Germinal center (tissue), 1 donor: ENCODE data around the gene TRIM62.

Experiments
- DNase-seq: peaks from one replicate; pipeline ENCODE4 v3.0.0; 2012; ENCODE audit warnings: mixed read lengths, low spot score

Gene TRIM62

DNA sequence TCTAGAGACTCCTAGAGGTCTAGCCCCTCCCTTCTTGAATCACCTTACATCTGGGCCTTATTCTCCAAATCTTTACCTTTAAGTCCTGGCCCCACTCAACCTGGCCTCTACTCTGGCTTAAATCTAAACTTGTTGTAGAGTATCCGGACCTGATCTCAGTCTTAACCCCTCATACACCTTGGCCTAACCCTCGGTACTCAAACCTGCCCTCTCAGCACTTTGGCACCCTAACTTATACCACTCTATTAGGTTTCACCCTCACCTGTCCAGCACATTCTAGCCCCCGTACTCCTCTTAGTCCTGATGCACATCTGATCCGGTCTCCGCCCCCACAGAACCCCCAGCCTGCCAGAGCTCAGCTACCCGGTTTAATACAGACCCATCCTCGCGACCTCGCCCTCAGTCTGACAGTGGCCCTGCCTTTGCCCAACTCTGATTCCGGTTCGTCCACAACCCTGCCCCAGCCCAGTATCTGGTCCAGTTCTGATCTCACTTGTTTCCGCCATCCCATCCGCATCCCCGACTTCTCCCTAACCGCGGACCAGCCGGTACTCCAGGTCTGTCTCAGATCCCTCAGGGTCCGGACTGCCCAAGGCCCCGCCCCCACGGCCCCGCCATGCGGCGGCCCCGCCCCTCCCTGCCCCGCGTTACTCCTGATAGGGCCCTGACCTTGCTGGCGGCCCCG is 1.5 kb downstream of the TRIM62 start:
- DNase-seq: no peak

DNA sequence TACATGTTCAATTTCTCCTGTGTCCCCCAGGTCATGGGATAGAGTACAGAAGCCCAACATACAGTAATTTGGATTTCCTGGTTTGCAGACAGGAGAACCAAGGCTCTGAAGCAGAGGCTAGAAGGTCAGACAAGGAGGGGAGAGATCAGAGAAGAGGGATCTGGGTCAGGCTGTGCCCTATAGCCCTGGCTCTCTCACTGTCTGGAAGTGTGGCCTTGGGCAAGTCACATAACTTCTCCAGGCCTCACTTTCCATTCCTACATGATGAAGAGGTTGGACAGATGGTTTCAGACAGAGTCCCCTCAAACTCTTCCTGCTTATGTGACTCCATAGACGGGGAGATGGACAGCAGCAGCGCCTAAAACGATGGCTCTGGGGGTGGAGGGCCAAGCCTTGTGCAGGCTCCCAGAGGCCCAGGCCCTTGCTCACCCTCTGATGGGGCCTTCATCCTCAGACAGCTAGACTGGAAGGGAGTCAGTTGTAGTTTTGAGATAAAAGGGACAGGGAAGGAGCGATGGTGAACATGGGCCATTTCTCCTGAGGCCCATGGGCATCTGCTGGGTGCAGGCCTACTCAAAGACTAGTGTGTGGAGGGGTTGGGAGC is 2.9 kb downstream of the TRIM62 start:
- no peak for DNase-seq

DNA sequence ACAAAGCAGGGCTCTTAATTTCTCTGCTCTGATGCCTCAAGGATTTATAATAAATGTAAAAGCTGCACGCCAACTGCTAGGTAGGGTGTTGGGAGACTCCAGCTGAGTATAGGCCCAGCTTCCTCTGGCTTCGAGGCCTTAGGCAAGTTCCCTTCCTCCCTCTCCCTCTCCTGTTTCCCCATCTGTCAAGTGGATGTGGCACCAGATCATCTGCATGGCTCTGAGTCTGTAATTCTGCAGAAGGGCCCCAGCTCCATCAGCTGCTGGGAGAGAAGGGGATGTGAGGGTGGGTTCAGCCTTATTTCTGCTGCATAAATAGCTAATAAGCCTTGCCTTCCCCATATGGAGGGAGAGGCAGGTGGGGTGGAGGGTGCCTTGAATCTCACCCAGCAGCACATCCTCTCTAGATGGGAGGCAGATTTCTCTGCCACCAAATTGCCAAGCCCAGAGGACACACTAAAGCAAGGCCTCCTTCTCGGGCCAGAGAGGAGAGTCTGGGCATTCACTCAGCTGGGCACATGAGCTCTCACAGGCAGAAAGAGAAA is 3.8 kb downstream of the TRIM62 start:
- DNase-seq: no peak

- DNase-seq: no peak
These were observed 5.0 kb downstream of the TRIM62 start for GRCh38 chr1:33176887-33177286.

GRCh38 chr1:33176362-33176850 is 5.4 kb downstream of the TRIM62 start:
- no peak for DNase-seq

DNA sequence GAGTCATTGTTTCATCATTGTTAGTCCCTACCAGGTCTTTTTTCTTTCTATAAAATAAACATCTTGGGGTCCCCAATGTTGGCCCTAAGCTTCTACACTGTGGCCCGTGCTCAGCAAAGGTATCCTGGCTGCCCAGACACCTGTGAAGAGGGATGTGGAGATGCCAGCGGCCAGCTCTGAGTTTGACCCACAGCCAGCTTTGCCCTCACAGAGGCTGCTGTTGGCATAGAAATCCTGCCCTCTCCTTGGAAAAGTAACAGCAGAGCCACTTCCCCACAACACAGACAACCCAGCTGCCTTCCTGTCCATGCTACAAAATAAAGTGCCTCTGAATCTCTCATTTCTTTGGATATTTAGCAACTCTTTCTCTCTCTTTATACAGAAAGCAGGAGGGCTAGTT is 6.0 kb downstream of the TRIM62 start:
- no peak for DNase-seq

DNA sequence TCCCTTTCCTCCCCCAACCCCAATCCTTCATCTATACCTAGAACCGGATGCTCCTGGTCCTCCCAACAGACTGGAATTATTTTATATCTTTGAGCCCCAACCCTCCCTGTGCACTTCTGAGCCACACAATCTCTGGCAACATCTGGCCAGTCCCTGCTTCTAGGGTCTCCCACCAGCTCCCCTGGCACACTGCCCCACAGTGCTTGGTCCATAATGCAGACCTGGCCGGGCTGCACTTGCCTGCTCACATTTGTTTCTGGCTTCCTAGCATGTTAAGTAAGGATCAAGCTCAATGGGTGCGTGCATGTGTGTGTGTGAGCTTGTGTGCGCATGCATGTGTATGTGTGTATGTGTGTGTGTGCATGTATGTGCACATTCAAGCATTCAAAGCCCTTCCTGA is 8.8 kb downstream of the TRIM62 start:
- no peak for DNase-seq

DNA sequence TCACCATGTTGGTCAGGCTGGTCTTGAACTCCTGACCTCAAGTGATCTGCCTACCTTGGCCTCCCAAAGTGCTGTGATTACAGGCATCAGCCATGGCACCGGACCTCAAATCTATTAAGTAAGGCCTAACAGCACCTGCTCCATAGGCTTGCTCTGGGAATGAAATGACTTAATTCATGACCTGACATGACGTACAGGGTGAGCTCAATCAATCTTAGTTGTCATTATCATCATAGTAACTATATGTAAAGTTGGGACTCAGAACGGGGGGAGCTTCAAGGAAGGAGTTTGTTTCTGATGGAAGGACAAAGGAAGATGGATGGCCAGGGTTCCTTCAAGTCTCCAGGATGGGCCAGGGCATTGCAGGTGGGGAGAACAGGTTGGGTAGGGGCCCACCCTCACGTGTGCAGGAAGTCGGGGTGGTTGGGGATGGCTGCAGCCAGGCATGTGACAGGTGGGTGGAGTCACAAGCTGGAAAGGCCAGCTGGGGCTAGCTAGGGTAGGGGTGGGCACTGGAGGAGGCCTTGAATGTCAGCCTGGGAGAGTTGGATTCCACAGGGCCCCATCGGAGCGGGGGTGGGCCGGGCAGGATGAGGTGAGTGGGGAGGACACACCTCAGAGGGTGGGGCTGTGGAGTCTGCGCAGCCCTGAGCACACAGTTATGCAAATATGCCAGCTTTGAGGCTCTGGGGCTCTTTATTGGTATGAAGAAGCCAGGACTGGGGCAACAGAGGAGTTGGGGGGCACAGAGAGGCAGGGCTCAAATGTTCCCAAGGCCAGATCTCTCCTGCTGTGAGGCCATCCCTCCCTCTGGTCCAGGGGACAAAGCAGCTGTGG is 9.6 kb downstream of the TRIM62 start:
- DNase-seq: no peak

- DNase-seq: no peak
These were observed 11.2 kb downstream of the TRIM62 start for GRCh38 chr1:33170351-33171274.

- DNase-seq: no peak
These were observed 12.4 kb downstream of the TRIM62 start for GRCh38 chr1:33169290-33170055.

- DNase-seq: no peak
These were observed 13.1 kb downstream of the TRIM62 start for GRCh38 chr1:33168556-33169289.

- no peak for DNase-seq
These were observed 14.0 kb downstream of the TRIM62 start for GRCh38 chr1:33167650-33168447.

DNA sequence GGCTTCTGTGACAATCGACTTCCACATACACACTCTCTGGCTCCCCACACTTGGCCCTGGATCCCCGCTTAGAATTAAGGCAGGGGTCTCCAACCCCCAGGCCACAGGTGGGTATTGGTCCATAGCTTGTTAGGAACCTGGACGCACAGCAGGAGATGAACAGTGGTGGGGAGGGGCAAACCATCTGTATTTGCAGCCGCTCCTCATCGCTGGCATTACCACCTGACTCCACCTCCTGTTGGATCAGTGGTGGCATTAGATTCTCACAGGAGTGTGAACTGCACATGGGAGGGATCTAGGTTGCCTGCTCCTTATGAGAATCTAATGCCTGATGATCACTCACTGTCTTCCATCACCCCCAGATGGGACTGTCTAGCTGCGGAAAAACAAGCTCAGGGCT is 16.0 kb downstream of the TRIM62 start:
- no peak for DNase-seq

GRCh38 chr1:33165209-33165608 is 16.6 kb downstream of the TRIM62 start:
- no peak for DNase-seq

DNA sequence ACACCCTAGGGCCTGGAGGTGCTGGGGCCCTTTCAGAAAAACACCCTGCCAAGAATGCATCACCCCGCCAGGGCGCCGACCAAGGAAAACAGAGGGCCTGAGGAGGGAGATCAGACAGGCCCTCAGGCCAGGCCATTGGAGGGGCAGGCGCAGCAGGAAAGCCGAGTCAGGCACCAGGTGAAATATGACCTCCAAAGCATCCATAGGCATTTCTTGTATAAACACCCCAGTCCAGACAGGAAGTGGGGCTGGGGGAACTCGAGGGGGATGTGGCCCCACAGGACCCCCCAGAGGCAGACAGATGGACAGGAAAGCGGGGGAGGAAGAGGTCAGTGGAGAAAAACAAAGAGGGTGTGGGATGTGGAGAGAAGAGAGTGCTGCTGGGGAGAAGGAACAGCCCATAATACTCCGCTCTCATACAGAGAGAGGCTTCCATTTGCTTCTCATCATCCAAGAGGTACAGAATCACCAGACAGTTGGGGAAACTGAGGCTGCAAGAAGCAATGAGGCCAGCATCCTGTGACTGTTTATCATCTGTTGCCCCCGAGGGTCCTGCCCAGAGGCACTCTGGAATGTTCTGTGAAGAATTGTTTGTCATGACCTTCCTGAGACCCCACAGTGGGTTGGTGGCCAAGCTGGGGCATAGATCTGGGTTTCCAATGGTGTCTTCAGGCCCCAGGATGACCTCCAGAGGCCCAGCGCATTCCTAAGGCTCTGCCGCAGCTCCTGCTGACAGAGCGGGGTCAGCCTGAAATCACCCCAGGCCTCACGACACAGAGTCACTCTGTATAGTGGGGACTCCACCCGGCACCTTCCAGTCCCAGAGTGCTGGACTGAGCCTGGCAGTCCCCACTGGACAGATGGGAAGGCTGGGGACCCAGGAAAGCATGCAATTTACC is 18.0 kb downstream of the TRIM62 start:
- no peak for DNase-seq

DNA sequence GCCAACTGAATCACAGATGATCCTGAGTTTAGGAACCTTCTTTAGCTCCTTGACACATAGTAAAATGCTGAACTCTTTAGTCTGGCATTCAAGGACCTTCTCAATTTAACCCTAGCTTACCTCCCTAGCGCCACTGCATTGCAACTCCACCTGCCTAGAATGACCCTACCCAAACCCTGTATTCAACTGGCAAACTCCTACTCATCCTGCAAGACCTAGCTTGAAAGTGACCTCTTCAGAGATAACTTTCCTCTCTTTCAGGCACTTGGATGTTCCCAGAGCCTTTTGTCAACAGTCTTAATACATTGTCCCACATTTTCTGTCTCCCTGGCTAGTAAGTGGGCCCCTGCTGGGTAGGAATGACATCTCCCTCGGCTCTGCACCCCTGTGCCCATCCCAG is 19.7 kb downstream of the TRIM62 start:
- DNase-seq: no peak

DNA sequence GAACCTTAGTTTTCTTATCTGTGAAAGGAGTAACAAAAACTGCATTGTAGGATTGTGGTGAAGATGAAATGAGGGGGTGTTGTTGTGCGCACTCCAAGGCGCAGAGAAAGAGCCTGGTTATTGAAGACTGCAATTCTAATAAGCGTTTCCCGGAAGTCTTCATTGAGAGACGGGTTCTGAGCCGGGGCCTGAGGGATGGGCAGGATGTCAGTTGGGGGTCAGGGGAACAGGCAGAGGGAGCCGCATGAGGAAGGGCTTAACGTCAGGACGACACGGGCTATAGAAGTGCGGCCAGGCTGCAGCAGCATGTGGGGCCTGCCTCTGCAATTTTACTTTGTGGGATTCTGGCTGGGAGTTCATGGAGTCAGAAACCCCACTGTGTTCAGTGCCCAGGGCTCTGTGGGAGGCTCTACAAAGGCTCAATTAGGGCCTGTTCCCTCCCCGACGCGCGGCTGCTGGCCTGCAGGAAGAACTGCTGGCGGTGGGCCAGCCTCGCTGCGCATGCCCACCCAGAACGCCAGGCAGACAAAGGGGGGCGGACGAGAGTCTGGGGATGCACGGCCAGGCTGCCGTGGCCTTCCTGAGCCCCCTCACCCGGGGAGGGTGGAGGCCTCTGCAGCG is 20.7 kb downstream of the TRIM62 start:
- DNase-seq: no peak

- no peak for DNase-seq
These were observed 22.3 kb downstream of the TRIM62 start for GRCh38 chr1:33159577-33159976.
